Measurements from ENCODE around the gene EFCC1. TPM values are rescaled to one million over a fixed set of nuclear protein-coding genes. Genes with fewer than 3 reads are reported as not detected.
"Not testable (repeated sequence)": the region's sequence is repeated elsewhere in the genome, so short reads cannot be mapped to it uniquely, and the experiment has no call there.

The EFCC1 gene
- total RNA-seq, 1 donor = 0.10 TPM

DNA sequence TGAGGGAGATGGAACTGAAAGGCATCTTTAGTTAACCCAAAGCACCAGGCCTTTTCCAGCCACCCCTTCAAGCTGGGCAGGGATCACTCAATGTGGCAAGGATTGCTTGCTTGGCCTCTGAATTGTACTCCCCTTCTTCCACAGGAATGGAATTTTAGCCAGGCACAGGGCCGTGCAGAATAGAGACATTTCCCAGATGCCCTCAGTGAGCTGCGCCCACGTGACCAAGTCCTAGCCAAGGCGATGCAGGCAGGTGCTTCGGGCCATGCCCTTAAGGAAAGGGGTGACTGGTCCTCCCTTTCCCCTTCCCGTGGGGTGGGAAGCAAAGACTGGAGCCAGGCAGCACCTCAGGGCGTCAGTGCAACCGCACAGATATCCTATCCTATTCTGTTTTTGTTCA lies 77.4 kb downstream of the EFCC1 start:
- Histone ChIP-seq H3K27me3 (ENCODE audit: insufficient read depth, low read length) (no peaks in the 10 kb centered on the region), H3K9me3 (ENCODE audit: low read depth, low read length) (no peaks in the 10 kb centered on the region), H3K4me3 (ENCODE audit: low read length) (no peak overlapping the region), H3K4me1 (ENCODE audit: insufficient read depth, low read length) (peaks cover 4% of the 10 kb centered on the region)

DNA sequence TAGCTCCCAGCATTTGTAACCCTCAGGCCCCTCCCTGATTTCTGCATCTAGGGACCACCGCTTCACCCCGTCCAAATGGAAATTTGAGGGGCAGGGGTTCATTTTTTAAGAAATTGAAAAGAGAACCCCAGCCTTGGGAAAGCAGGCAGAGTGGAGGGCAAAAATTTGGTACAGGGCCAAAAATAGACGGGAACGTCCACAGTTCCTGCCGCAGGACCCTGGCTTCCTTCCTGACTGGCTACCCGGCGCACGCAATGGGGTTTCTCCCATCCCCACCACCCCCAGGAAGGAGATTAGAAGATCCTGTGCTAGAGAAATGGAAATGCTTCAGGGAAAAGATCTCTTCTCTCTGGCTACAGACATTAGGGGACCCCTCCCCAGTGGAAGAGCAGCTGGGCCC lies 80.4 kb downstream of the EFCC1 start:
- Histone ChIP-seq H3K4me1 (ENCODE audit: insufficient read depth, low read length) (peaks cover 4% of the 10 kb centered on the region), H3K9me3 (ENCODE audit: low read depth, low read length) (no peaks in the 10 kb centered on the region), H3K4me3 (ENCODE audit: low read length) (no peak overlapping the region), H3K27me3 (ENCODE audit: insufficient read depth, low read length) (no peaks in the 10 kb centered on the region)

DNA sequence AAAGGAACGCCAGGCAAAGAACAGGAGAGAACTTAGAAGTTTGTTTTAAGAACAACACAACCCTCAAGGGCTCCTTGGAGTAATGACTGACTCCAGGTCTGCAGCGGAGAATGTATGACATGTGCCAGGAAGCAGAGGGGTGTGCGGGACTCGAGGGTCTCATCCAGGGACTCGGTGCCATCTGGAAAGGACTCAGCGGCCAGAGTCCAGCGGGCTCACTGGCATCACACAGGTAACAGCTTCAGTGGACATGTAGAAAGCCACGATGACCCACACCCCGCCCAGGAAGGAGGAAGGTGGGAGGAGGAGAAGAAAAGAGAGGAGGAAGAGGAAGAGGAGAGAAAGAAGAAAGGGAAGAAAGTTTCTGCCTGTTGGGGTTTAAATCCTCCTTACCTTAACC lies 80.9 kb downstream of the EFCC1 start:
- Histone ChIP-seq H3K4me3 (ENCODE audit: low read length) (no peak overlapping the region), H3K4me1 (ENCODE audit: insufficient read depth, low read length) (peaks cover 4% of the 10 kb centered on the region), H3K27me3 (ENCODE audit: insufficient read depth, low read length) (no peaks in the 10 kb centered on the region), H3K9me3 (ENCODE audit: low read depth, low read length) (no peaks in the 10 kb centered on the region)

DNA sequence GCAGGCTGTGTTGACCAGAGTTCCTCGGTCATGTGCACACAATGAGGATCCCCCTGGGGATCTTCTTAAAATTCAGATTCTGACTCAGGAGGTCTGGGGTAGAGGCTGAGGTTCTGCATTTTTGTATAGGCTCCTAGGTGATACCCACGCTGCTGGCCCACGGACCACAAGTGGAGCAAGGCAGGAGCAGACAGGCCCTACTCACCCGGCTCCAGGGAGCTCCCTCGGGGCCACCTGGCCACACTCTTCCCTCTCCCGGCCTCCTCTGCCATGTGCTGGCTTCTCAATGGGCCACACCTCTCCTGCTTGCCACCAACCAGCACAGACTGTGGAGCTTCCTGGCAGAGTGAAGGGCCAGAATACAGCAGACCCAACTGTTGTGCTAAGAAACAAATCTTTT lies 83.4 kb downstream of the EFCC1 start:
- no peak overlapping the region for H3K4me3 ChIP-seq (ENCODE audit: low read length)
- H3K4me1 ChIP-seq (ENCODE audit: insufficient read depth, low read length) = peaks cover 4% of the 10 kb centered on the region
- no peaks in the 10 kb centered on the region for H3K27me3 ChIP-seq (ENCODE audit: insufficient read depth, low read length)
- H3K9me3 ChIP-seq (ENCODE audit: low read depth, low read length) = no peaks in the 10 kb centered on the region

DNA sequence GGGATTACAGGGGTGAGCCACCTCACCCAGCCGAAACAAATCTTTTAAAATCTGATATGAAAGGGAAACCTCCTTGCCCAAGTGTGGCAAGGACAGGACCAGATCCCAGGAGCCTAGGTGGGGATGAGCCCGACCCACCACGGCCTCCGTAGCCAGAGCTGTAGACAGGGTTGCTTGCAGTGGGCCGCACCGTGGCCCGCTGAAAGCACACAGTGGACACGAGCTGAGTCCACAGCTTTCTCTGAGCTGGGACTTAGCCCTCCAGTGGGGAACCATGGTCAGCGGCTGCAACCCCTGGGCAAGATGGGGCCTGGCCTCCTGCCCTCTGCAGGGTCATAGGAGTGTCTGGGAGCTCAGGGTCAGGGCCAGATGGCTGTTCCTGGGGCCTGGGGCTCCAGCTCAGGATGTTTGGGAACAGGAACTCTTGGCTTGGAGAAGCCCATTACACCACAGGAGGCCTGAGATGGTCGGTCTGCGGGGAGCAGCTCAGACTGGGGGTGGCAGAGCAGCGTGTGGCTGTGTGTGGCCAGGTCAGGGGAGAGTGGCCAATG lies 84.1 kb downstream of the EFCC1 start:
- no peak overlapping the region for H3K4me3 ChIP-seq (ENCODE audit: low read length)
- H3K9me3 ChIP-seq (ENCODE audit: low read depth, low read length) = no peaks in the 10 kb centered on the region
- no peaks in the 10 kb centered on the region for H3K27me3 ChIP-seq (ENCODE audit: insufficient read depth, low read length)
- peaks cover 4% of the 10 kb centered on the region for H3K4me1 ChIP-seq (ENCODE audit: insufficient read depth, low read length)

DNA sequence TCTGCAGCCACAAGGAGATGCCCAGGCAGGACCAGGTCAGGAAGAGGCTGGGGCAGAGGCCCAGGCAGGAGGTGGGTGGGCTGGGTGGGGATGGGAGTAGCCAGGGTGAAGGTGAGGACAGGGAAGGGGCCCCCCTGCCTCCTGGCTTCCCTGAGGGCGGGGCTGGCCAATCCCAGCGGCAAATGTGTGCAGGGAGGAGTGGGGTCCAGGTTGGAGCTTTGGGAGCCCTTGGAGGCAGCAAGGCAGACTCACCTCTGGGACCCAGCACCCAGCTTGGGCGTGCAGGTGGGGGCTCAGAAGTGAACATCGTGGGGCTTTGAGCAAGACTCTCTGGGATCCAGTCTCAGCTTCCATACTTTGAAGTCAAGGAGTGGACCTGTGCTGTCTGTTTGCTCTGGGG lies 84.7 kb downstream of the EFCC1 start:
- Histone ChIP-seq H3K4me1 (ENCODE audit: insufficient read depth, low read length) (peaks cover 4% of the 10 kb centered on the region), H3K4me3 (ENCODE audit: low read length) (no peak overlapping the region), H3K9me3 (ENCODE audit: low read depth, low read length) (no peaks in the 10 kb centered on the region), H3K27me3 (ENCODE audit: insufficient read depth, low read length) (no peaks in the 10 kb centered on the region)

DNA sequence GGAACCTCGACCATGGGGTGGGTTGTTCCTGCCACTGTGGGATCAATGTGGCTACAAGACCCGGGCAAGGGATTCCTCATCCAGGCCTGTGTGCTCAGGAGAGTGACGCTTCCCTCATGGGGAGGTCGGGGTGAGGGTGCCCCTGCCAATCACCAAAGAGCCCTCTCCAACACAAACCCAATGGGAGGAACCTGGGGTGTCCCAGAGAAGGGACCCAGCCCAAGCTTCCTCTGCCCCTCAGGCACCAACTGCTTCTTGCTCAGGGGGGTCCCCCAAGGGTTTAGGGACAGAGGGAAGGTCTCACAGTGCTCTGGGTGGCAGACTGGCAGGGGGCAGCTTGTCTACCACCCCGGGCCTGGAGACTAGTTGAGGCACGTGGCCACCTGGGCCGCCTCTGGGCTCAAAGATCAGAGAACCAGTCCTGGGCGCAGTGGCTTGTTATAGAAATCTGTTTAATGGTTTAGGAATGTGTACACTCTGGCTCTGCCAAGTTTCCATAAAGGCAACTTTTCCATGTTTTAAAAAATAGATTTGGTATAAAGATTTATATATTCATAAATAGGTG lies 86.1 kb downstream of the EFCC1 start:
- H3K4me3 ChIP-seq (ENCODE audit: low read length) = no peak overlapping the region
- H3K27me3 ChIP-seq (ENCODE audit: insufficient read depth, low read length) = no peaks in the 10 kb centered on the region
- no peaks in the 10 kb centered on the region for H3K9me3 ChIP-seq (ENCODE audit: low read depth, low read length)
- no peaks in the 10 kb centered on the region for H3K4me1 ChIP-seq (ENCODE audit: insufficient read depth, low read length)

DNA sequence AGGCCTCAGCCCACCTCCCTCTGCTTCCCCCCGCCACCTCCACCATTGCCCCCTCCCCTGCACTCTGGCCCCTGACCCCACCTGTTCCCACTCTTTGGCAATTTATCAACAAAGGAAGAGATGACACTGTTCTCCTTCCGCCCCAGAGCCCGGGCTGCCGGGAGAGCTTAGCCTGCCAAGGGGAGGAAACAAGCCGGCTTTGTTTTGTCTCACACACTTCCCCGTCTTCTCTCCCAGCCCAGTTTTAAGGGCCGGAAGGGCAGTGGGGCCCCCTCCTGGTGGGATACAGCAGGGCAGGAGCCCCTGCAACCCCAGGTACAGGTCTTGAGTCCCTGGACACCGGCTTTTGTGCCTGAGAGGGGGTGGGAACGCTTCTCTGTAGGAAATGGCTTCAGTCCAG lies 86.8 kb downstream of the EFCC1 start:
- H3K4me3 ChIP-seq (ENCODE audit: low read length); H3K4me1 ChIP-seq (ENCODE audit: insufficient read depth, low read length); H3K27me3 ChIP-seq (ENCODE audit: insufficient read depth, low read length); H3K9me3 ChIP-seq (ENCODE audit: low read depth, low read length): not testable (repeated sequence)

DNA sequence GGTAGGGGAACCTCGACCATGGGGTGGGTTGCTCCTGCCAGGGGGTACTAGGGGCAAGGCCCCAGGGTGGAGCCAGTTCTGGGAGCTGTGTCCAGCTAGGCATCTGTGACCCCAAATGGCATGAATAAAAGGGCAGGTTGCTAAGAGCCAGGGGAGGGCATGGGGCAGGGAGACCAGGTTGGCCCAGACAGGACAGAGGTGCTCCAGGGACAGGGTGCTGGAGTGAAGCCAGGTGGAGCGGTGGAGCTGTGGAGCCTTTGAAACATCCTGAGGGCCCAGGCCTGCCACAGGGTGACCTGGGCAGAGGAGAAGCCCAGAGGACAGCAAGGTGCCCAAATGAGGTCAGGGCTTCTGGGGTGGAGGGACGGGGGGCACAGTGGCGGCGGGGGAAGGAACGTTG lies 87.2 kb downstream of the EFCC1 start:
- not testable (repeated sequence) for H3K9me3 ChIP-seq (ENCODE audit: low read depth, low read length); H3K4me1 ChIP-seq (ENCODE audit: insufficient read depth, low read length); H3K27me3 ChIP-seq (ENCODE audit: insufficient read depth, low read length); H3K4me3 ChIP-seq (ENCODE audit: low read length)

Other genes starting within 250 kb of the EFCC1 start
- gene ACAD9, start 121.7 kb upstream of the EFCC1 start, total RNA-seq = 23.0 TPM
- gene CFAP92, start 7.2 kb upstream of the EFCC1 start, total RNA-seq = 0.63 TPM
- gene GP9, start 59.5 kb downstream of the EFCC1 start, total RNA-seq = 28.1 TPM
- 28.1 TPM for gene RAB43, start 120.5 kb downstream of the EFCC1 start, total RNA-seq
- 24.9 TPM for gene ISY1, start 159.8 kb downstream of the EFCC1 start, total RNA-seq
- gene CNBP, start 182.6 kb downstream of the EFCC1 start, total RNA-seq = 353 TPM
- 61.7 TPM for gene COPG1, start 248.3 kb downstream of the EFCC1 start, total RNA-seq

Data from mononuclear cell (primary cell).